Neuronal stem cell (in vitro differentiated cells): ENCODE measurements around the gene IGSF21.

Source experiments
- DNase-seq: peaks from one replicate; pipeline ENCODE4 v3.0.0-alpha.2; 2013; ENCODE audit warnings: low spot score
- H2AFZ ChIP-seq: one replicate; pipeline ENCODE4 v1.6.1; 2013; ENCODE audit warnings: mild to moderate bottlenecking, low read length, inconsistent platforms
- H2AK5ac ChIP-seq: 2 replicates; pipeline ENCODE4 v1.6.1; 2013; ENCODE audit warnings: low read depth, mild to moderate bottlenecking, inconsistent platforms, low read length, moderate library complexity, mixed read lengths
- H2BK120ac ChIP-seq: 2 replicates; pipeline ENCODE4 v1.6.1; 2013; ENCODE audit warnings: low read depth, mild to moderate bottlenecking, inconsistent platforms, low read length, moderate library complexity, mixed read lengths
- H2BK12ac ChIP-seq: one replicate; pipeline ENCODE4 v1.6.1; 2013; ENCODE audit warnings: low read length, inconsistent platforms
- H2BK15ac ChIP-seq: 2 replicates; pipeline ENCODE4 v1.6.1; 2013; ENCODE audit warnings: mild to moderate bottlenecking, low read length, inconsistent platforms, mixed read lengths
- H2BK5ac ChIP-seq: one replicate; pipeline ENCODE4 v1.6.1; 2013; ENCODE audit warnings: inconsistent platforms, mild to moderate bottlenecking, low read length, moderate library complexity
- H3K14ac ChIP-seq: one replicate; pipeline ENCODE4 v1.6.1; 2013; ENCODE audit warnings: low read length, inconsistent platforms
- H3K18ac ChIP-seq: 2 replicates; pipeline ENCODE4 v1.6.1; 2013; ENCODE audit warnings: low read length, inconsistent platforms
- H3K23ac ChIP-seq: 2 replicates; pipeline ENCODE4 v1.6.1; 2013; ENCODE audit warnings: low read depth, mild to moderate bottlenecking, mixed read lengths, low read length, inconsistent platforms; ENCODE audit not compliant: poor library complexity
- H3K27ac ChIP-seq: replicated peaks from 3 replicates; pipeline ENCODE4 v1.5.1; 2013; ENCODE audit warnings: low read length, inconsistent platforms
- H3K27me3 ChIP-seq, 3 experiments: 2 replicates each; pipeline ENCODE4 v1.6.1; 2013; ENCODE audit warnings: low read length in 3 of 3, mild to moderate bottlenecking in 2 of 3, inconsistent platforms in 1 of 3, low read depth in 1 of 3, mixed read lengths in 1 of 3, moderate library complexity in 1 of 3; ENCODE audit not compliant: control insufficient read depth in 3 of 3, insufficient read depth in 3 of 3
- H3K36me3 ChIP-seq, 2 donors: replicated peaks in 1 of 2; 2 replicates each; pipeline ENCODE4 v1.6.1; 2013; ENCODE audit warnings: low read length in 2 of 2; ENCODE audit not compliant: control insufficient read depth in 2 of 2, insufficient read depth in 2 of 2
- H3K4ac ChIP-seq: 2 replicates; pipeline ENCODE4 v1.6.1; 2013; ENCODE audit warnings: inconsistent platforms, mild to moderate bottlenecking, low read length, moderate library complexity
- H3K4me1 ChIP-seq, 2 donors: 1 replicate in 1 of 2; 2 replicates in 1 of 2; pipeline ENCODE4 v1.6.1; 2013; ENCODE audit warnings: low read length in 2 of 2, low read depth in 1 of 2; ENCODE audit not compliant: control insufficient read depth in 2 of 2, insufficient read depth in 1 of 2
- H3K4me2 ChIP-seq: one replicate; pipeline ENCODE4 v1.6.1; 2013; ENCODE audit warnings: mild to moderate bottlenecking, low read length, inconsistent platforms; ENCODE audit not compliant: insufficient read depth, poor library complexity, severe bottlenecking
- H3K4me3 ChIP-seq, 2 donors: 2 replicates each; pipeline ENCODE4 v1.5.1; 2013; ENCODE audit warnings: low read length in 2 of 2, mild to moderate bottlenecking in 2 of 2, inconsistent platforms in 1 of 2, moderate library complexity in 1 of 2
- H3K79me1 ChIP-seq: one replicate; pipeline ENCODE4 v1.6.1; 2013; ENCODE audit warnings: low read depth, mild to moderate bottlenecking, inconsistent platforms, low read length, moderate library complexity
- H3K9ac ChIP-seq: one replicate; pipeline ENCODE4 v1.6.1; 2013; ENCODE audit warnings: mild to moderate bottlenecking, low read depth, low read length, inconsistent platforms; ENCODE audit not compliant: poor library complexity
- H3K9me3 ChIP-seq, 2 donors: replicated peaks in 1 of 2; 2 replicates each; pipeline versions ENCODE3 to v1.6.1; 2013; ENCODE audit warnings: low read length in 2 of 2, mild to moderate bottlenecking in 2 of 2, inconsistent platforms in 1 of 2, low read depth in 1 of 2, mixed read lengths in 1 of 2, moderate library complexity in 1 of 2; ENCODE audit not compliant: control insufficient read depth in 2 of 2, insufficient read depth in 1 of 2
- H4K8ac ChIP-seq: one replicate; pipeline ENCODE4 v1.6.1; 2013; ENCODE audit warnings: low read depth, mild to moderate bottlenecking, inconsistent platforms, low read length, moderate library complexity
- H4K91ac ChIP-seq: one replicate; pipeline ENCODE4 v1.6.1; 2013; ENCODE audit warnings: low read length, low read depth, mild to moderate bottlenecking, inconsistent platforms; ENCODE audit not compliant: poor library complexity
- WGBS, 2 donors: extraction: QIAGEN DNeasy Blood & Tissue Kit; methylation state at CpG; one replicate each; pipeline ENCODE4 v1.1.7; 2013; ENCODE audit warnings: missing lambda C conversion rate in 2 of 2, mixed read lengths in 1 of 2; ENCODE audit not compliant: insufficient read length in 2 of 2, insufficient replicate concordance in 1 of 2; ENCODE audit errors: extremely low coverage in 2 of 2; 5-methylcytosine and 5-hydroxymethylcytosine counted together

Gene IGSF21

DNA sequence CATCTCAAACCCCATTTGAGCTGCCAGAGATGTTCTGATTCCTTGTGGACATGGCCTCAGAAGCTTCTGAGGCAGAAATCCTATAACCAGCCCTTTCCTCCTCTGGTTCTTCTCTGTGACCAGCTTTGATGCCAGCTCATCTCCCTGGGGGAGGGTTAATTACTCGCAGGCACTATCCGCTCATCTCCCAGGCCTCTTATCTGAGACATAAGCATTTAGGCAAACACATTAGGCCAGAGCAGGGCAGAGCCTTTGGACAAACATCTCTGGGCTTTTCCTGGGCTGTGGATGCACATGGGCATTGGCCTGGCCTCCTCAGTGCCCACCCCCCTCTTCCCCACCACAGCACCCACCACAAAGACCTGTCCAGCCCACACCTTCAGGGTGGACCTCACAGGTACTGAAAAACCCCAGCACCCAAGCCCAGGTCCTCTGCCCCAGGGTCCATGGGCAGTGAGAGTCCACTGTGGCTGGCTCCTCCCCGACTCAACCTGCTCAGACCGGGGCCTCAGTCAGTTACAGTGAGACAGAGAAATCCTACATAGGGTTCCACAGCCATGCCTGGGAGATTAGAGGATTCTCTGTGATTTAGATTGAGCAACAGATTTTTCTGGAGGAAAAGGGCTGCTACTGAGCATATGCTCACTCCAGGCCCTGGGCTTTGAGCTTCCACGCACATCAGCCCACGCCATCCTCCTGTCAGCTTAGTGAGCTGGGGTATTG, 26.9 kb downstream of the IGSF21 start:
- Histone ChIP-seq H3K14ac (no peak overlapping the region), H3K23ac (no peak overlapping the region), H2AK5ac (no peak overlapping the region), H2BK5ac (no peak overlapping the region), H3K4me2 (no peak overlapping the region), H3K9me3 (no peaks in the 10 kb centered on the region), H3K9ac (no peak overlapping the region), H3K36me3 (no peaks in the 10 kb centered on the region), H3K4me1 (no peaks in the 10 kb centered on the region), H4K91ac (no peak overlapping the region), H3K79me1 (no peaks in the 10 kb centered on the region), H2BK120ac (no peak overlapping the region), H3K27ac (no peak overlapping the region), H3K27me3 (no peaks in the 10 kb centered on the region), H4K8ac (no peak overlapping the region), H3K4ac (no peak overlapping the region), H3K4me3 (no peak overlapping the region), H2BK15ac (no peak overlapping the region), H2AFZ (no peak overlapping the region), H3K18ac (peak overlapping the region; percentile 30), H2BK12ac (no peak overlapping the region)
- no CpG with 5 or more reads among the region's 6 CpGs for WGBS, 2 donors
- no peak for DNase-seq

DNA sequence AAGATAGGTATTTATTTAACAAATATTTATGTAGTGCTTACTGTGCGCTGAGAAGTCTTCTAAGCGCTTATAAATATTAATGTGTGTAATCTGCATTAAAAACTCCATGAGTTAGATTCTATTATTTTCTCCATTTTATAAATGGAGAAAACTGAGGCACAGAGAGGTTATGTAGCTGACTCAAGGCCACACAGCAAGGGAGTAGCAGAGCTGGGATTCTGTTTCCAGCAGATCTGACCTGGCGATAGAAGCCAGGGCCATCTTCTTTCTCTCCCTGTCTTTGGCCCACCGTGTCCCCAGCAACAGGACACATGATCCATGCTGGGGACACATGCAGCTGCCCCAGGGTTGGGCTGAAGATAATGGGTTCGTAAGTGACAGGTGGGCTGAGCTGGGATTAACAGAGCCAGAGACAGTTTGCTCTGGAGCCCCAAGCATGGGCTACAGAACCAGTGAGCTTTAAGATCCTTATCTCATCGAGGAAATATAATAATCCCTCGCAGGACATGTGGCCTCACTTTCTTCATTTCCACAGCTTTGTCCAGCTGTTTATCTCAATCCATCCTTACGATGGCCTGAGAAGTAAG, 30.3 kb downstream of the IGSF21 start:
- Histone ChIP-seq H4K91ac (no peak overlapping the region), H3K4me3 (no peak overlapping the region), H3K18ac (no peak overlapping the region), H2AFZ (no peak overlapping the region), H3K27ac (no peak overlapping the region), H3K4me2 (no peak overlapping the region), H3K27me3 (no peaks in the 10 kb centered on the region), H3K4me1 (no peaks in the 10 kb centered on the region), H3K9ac (no peak overlapping the region), H3K23ac (no peak overlapping the region), H2BK15ac (no peak overlapping the region), H3K4ac (no peak overlapping the region), H3K79me1 (no peaks in the 10 kb centered on the region), H3K36me3 (no peaks in the 10 kb centered on the region), H2BK5ac (no peak overlapping the region), H3K14ac (no peak overlapping the region), H4K8ac (no peak overlapping the region), H3K9me3 (no peaks in the 10 kb centered on the region), H2AK5ac (no peak overlapping the region), H2BK12ac (no peak overlapping the region), H2BK120ac (no peak overlapping the region)
- WGBS, 2 donors, result no CpG with 5 or more reads among the region's 8 CpGs
- no peak for DNase-seq

DNA sequence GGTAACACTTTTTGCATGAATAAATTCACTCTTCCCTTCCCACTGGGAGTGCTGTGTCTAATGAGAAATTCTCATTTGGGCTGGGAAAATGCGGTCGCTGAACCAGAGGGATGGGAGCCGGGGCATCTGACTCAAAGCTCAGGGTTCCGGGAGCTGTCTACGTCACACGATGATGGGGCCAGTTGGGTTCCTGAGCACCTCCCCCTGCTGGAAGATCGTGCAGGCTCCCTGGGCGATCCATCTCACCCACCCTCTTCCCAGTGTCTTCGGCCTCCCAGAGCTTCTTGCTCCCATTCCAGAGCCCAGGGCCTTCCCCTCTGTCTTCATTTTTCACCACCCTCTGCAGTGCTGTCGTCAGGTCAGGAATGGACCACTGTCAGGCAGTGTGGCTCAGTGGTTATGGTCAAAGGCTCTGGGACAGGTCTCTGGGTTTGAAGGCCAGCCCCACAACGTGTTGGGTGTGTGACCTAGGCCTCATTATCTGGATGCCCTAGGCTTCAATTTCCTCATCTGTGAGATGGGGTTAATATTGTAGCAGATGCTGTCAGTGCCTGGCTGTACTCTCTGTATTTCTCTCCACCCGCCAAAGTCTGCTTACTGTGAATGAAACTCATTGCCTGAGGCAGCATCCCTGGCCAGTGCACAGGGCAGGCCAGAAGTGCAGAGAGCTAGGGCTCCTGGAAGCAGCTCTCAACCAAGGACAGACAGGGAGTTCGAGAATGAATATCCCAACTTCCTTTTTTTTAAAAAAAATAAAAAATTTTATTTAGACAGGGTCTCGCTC, 31.8 kb downstream of the IGSF21 start:
- no peak for DNase-seq
- Histone ChIP-seq H3K4me2 (no peak overlapping the region), H4K91ac (no peak overlapping the region), H3K27me3 (no peaks in the 10 kb centered on the region), H3K36me3 (no peaks in the 10 kb centered on the region), H3K18ac (no peak overlapping the region), H4K8ac (no peak overlapping the region), H2AFZ (no peak overlapping the region), H2BK120ac (no peak overlapping the region), H3K14ac (no peak overlapping the region), H3K4me1 (no peaks in the 10 kb centered on the region), H2BK5ac (no peak overlapping the region), H3K4me3 (no peak overlapping the region), H3K79me1 (no peaks in the 10 kb centered on the region), H2BK12ac (no peak overlapping the region), H2AK5ac (no peak overlapping the region), H3K9ac (no peak overlapping the region), H3K27ac (no peak overlapping the region), H3K4ac (no peak overlapping the region), H3K23ac (no peak overlapping the region), H2BK15ac (no peak overlapping the region), H3K9me3 (no peaks in the 10 kb centered on the region)
- whole genome bisulfite sequencing, 2 donors, result no CpG with 5 or more reads among the region's 14 CpGs

DNA sequence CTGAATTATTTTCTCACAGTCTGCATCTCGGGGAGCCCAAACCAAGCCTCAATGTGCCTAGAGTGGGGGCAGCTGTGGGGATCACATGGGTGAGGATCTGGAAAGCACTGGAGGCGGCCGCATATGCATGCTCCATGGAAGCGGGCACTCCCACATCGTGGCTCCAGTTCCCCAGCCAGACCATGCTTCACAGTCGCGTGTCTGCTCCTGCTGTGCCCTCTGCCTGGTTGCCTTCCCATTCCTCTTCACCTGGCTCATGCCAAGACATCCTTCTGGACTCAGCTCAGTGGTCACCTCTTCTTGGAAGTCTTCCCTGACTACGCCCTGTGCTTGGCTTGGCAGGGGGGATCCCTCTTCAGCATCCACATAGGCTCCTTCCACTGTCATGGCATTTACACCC, 32.8 kb downstream of the IGSF21 start:
- Histone ChIP-seq H3K27me3 (no peaks in the 10 kb centered on the region), H3K4me2 (no peak overlapping the region), H3K18ac (peak overlapping the region; percentile 6), H3K4me1 (no peaks in the 10 kb centered on the region), H3K79me1 (no peaks in the 10 kb centered on the region), H3K4ac (no peak overlapping the region), H4K91ac (no peak overlapping the region), H2BK15ac (no peak overlapping the region), H2AFZ (no peak overlapping the region), H2BK120ac (no peak overlapping the region), H2BK5ac (no peak overlapping the region), H3K23ac (no peak overlapping the region), H3K14ac (no peak overlapping the region), H3K9ac (no peak overlapping the region), H4K8ac (no peak overlapping the region), H3K9me3 (no peaks in the 10 kb centered on the region), H3K27ac (no peak overlapping the region), H3K36me3 (no peaks in the 10 kb centered on the region), H3K4me3 (no peak overlapping the region), H2AK5ac (no peak overlapping the region), H2BK12ac (no peak overlapping the region)
- no CpG with 5 or more reads among the region's 8 CpGs for WGBS, 2 donors
- no peak for DNase-seq
